ENCODE data around the gene ARHGEF26.

ARHGEF26 gene

GRCh38 chr3:154273381-154273780 lies 152.2 kb downstream of the ARHGEF26 start:
- no peak for DNase-seq

GRCh38 chr3:154274348-154274747 lies 153.2 kb downstream of the ARHGEF26 start:
- no peak for DNase-seq

- no peak for DNase-seq
These were observed 154.1 kb downstream of the ARHGEF26 start for GRCh38 chr3:154275292-154275691.

GRCh38 chr3:154275965-154276364 lies 154.8 kb downstream of the ARHGEF26 start:
- no peak for DNase-seq

- DNase-seq: no peak
These were observed 159.0 kb downstream of the ARHGEF26 start for GRCh38 chr3:154280161-154280560.

GRCh38 chr3:154285221-154285620 lies 164.0 kb downstream of the ARHGEF26 start:
- no peak for DNase-seq

- no peak for DNase-seq
These were observed 169.0 kb downstream of the ARHGEF26 start for GRCh38 chr3:154290187-154290586.

- no peak for DNase-seq
These were observed 172.8 kb downstream of the ARHGEF26 start for GRCh38 chr3:154294016-154294415.

- no peak for DNase-seq
These were observed 180.4 kb downstream of the ARHGEF26 start for GRCh38 chr3:154301561-154301960.

- DNase-seq: no peak
These were observed 183.1 kb downstream of the ARHGEF26 start for GRCh38 chr3:154304116-154304786.

GRCh38 chr3:154304936-154305335 lies 183.7 kb downstream of the ARHGEF26 start:
- no peak for DNase-seq

- no peak for DNase-seq
These were observed 186.2 kb downstream of the ARHGEF26 start for GRCh38 chr3:154307363-154307762.
